Lung (tissue), 12 donors: ENCODE data around the gene KLHL7. TPM values are rescaled to one million over a fixed set of nuclear protein-coding genes. Genes with fewer than 3 reads are reported as not detected.

Experiments
- ATAC-seq: fragments of 200-7000 bp; cut with Tn5 transposase; one replicate; pipeline ENCODE4 v1.9.1; 2020; ENCODE audit warnings: moderate number of reproducible peaks; ENCODE audit not compliant: insufficient read depth, low FRiP score
- DNase-seq, 3 donors: peaks; one replicate each; pipeline ENCODE4 v3.0.0-alpha.2; 2013 to 2017
- H3K27ac ChIP-seq, 2 donors: one replicate each; pipeline ENCODE4 v1.5.1; 2013; ENCODE audit warnings: mild to moderate bottlenecking in 2 of 2, moderate library complexity in 2 of 2, control low read depth in 1 of 2, inconsistent platforms in 1 of 2, low read depth in 1 of 2, low read length in 1 of 2
- H3K27me3 ChIP-seq, 3 donors: one replicate each; pipeline ENCODE4 v1.5.1; 2013; ENCODE audit warnings: low read length in 2 of 3; ENCODE audit not compliant: control insufficient read depth in 3 of 3, insufficient read depth in 3 of 3
- H3K36me3 ChIP-seq, 4 donors: one replicate each; pipeline ENCODE4 v1.5.1; 2013; ENCODE audit warnings: low read length in 4 of 4, mild to moderate bottlenecking in 1 of 4, moderate library complexity in 1 of 4; ENCODE audit not compliant: control insufficient read depth in 4 of 4, insufficient read depth in 4 of 4
- H3K4me1 ChIP-seq, 5 donors: one replicate each; pipeline ENCODE4 v1.5.1; 2013; ENCODE audit warnings: low read length in 5 of 5, mild to moderate bottlenecking in 2 of 5, moderate library complexity in 1 of 5; ENCODE audit not compliant: control insufficient read depth in 5 of 5, insufficient read depth in 5 of 5
- H3K4me3 ChIP-seq: one replicate; pipeline ENCODE4 v1.5.1; 2013; ENCODE audit warnings: mild to moderate bottlenecking, control low read depth, moderate library complexity
- H3K9ac ChIP-seq, 2 donors: one replicate each; pipeline ENCODE4 v1.5.1; 2013; ENCODE audit warnings: low read length in 2 of 2, control low read depth in 1 of 2; ENCODE audit not compliant: insufficient read depth in 1 of 2
- H3K9me3 ChIP-seq, 4 donors: one replicate each; pipeline ENCODE4 v1.5.1; 2013; ENCODE audit warnings: low read length in 3 of 4, mild to moderate bottlenecking in 1 of 4, moderate library complexity in 1 of 4; ENCODE audit not compliant: control insufficient read depth in 4 of 4, insufficient read depth in 3 of 4
- CTCF ChIP-seq: IDR thresholded peaks from 2 replicates; pipeline ENCODE4 v1.5.1; 2012; ENCODE audit warnings: mild to moderate bottlenecking; ENCODE audit errors: control extremely low read depth, extremely low read depth
- WGBS, 2 donors: extraction: QIAGEN DNeasy Blood & Tissue Kit; methylation state at CpG; one replicate each; pipeline ENCODE4 v1.1.7; 2013; 5-methylcytosine and 5-hydroxymethylcytosine counted together
- polyA plus RNA-seq, 2 donors: library from polyadenylated mRNA; stranded (reverse); fragments of 200-250 nt; gene quantifications; one replicate each; pipeline ENCODE4 v1.2.1, GENCODE V29; 2013
- total RNA-seq, 2 donors: library from RNA; depleted of rRNA in 1 of 2; stranded (reverse); fragments of >200 nt in 1 of 2; gene quantifications; one replicate each; pipeline ENCODE4 v1.2.1, GENCODE V29; 2014 to 2021
- donor health status: control.
- donor health status: control.
- donor health status: Bipolar disorder and iron deficiency.
- donor health status: healthy.
- donor health status: DM: yes; HTN: yes; CAD: no.

KLHL7 gene
- total and polyA plus RNA-seq, 4 donors = 11.5 to 38.1 (median 17.6) TPM

DNA sequence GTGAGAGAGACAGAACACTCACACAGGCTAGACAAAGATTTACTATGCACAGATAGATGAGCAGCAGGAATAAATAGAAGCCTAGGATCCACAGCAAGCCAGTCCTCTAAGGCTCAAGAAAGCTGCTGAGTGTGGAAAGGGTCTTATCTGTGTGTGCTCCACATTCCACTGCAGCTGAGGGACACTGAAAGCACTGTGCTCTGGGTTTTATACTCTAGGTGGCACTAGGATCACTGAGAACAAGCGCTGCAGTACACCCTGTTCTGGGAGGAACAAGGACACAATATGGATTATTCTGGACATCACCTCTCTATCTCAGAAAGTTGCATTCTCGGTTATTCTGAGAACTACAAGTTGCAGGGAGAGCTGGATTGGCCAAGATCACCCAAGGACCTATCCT lies 4.9 kb upstream of the KLHL7 start:
- 65 to 81% methylated on average over 2 of the region's 2 CpGs for WGBS, 2 donors
- Histone ChIP-seq H3K27ac (no peak overlapping the region), H3K36me3 (peaks cover 0 to under 1% (median 0%) of the 10 kb centered on the region in 4 donors), H3K4me1 (no peaks in the 10 kb centered on the region), H3K4me3 (no peak overlapping the region), H3K9ac (no peak overlapping the region), H3K9me3 (peaks cover 0 to 11% (median 3%) of the 10 kb centered on the region in 4 donors), H3K27me3 (no peaks in the 10 kb centered on the region)
- DNase-seq (no peak), ATAC-seq (no peak)
- TF ChIP-seq CTCF = no peak

GRCh38 chr7:23105086-23105643 lies 420 bp upstream of the KLHL7 start:
- no peak for DNase-seq
- WGBS, 2 donors = 1% methylated on average over 19 of the region's 19 CpGs
- peak overlapping the region; percentile 26 to 50 for H3K27ac ChIP-seq

DNA sequence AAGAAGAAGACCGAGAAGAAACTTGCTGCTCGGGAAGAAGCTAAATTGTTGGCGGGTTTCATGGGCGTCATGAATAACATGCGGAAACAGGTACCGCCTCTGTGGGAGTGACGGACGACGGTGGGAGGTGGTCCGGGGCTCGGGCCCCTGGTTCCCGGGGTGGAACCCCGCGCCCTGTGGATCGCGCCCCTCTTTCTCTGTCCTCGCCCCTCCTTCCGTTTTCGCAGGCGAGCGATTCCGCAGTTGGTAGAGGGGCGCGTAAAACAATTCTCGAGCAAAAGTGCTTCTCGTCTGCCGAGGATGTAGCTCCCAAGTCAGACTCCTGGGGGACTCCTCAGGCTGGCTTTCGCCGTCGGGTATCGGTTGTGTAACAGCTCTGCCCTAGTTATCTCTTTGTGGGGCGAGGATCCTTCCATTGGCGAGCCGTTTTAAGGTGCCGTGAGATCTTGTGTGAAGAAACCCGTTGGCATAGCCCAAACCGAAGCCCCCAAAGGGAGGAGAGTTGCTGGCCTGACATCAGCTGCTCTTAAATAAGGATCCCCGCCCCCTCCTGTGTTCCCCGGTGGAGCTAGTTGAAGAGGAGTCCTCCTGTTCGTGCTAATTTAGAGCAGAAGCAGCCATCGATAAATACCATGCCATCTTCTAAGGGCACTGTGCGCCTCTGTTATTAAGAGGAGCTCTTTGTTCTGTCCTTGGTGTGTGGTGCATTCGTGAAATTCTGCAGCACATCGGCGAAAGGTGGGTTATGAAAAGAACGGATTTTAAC lies 655 bp downstream of the KLHL7 start:
- ATAC-seq (peak; percentile 42), DNase-seq (peak; percentile 73 to 82 (median 79))
- TF ChIP-seq CTCF = no peak
- peaks cover 0 to 3% (median 0%) of the 10 kb centered on the region in 4 donors for H3K9me3 ChIP-seq
- peak overlapping the region; percentile 88 to 95 for H3K9ac ChIP-seq
- H3K27me3 ChIP-seq = no peaks in the 10 kb centered on the region
- peak overlapping the region; percentile 88 to 90 for H3K27ac ChIP-seq
- peak overlapping the region; percentile 69 for H3K4me3 ChIP-seq
- H3K4me1 ChIP-seq = peaks cover 0 to 24% (median 12%) of the 10 kb centered on the region in 5 donors
- 0% methylated on average over 41 to 46 of the region's 46 CpGs for WGBS, 2 donors
- peaks cover 0 to 4% (median 0%) of the 10 kb centered on the region in 4 donors for H3K36me3 ChIP-seq

More at GRCh38 chr7:23105086-23105643, 420 bp upstream of the KLHL7 start:
- no peak for ATAC-seq
- Histone ChIP-seq H3K4me1 (peaks cover 0 to 24% (median 6%) of the 10 kb centered on the region in 5 donors), H3K27me3 (no peaks in the 10 kb centered on the region), H3K4me3 (peak overlapping the region; percentile 69), H3K9ac (peak overlapping the region; percentile 59 to 72), H3K9me3 (peaks cover 0 to 3% (median 0%) of the 10 kb centered on the region in 4 donors), H3K36me3 (peaks cover 0 to 4% (median 0%) of the 10 kb centered on the region in 4 donors)
- TF ChIP-seq CTCF = no peak
